H9 (cell line): ENCODE data around the gene LDLRAD4. TPM values are rescaled to one million over a fixed set of nuclear protein-coding genes. Genes with fewer than 3 reads are reported as not detected.

ENCODE experiments used
- DNase-seq: peaks from one replicate; pipeline ENCODE4 v3.0.0-alpha.2; 2017
- H2AFZ ChIP-seq: one replicate; pipeline ENCODE4 v1.6.1; 2013; ENCODE audit warnings: mild to moderate bottlenecking, low read length, control low read depth, moderate library complexity
- H2AK5ac ChIP-seq: 2 replicates; pipeline ENCODE4 v1.6.1; 2013; ENCODE audit warnings: low read length, control low read depth, mixed read lengths; ENCODE audit not compliant: insufficient read length
- H2BK120ac ChIP-seq: one replicate; pipeline ENCODE4 v1.6.1; 2013; ENCODE audit warnings: low read depth, mild to moderate bottlenecking, low read length, control low read depth, inconsistent platforms; ENCODE audit not compliant: poor library complexity, severe bottlenecking
- H2BK12ac ChIP-seq: 2 replicates; pipeline ENCODE4 v1.6.1; 2013; ENCODE audit warnings: low read length, control low read depth, mixed read lengths, low read depth; ENCODE audit not compliant: insufficient read length
- H2BK15ac ChIP-seq: 2 replicates; pipeline ENCODE4 v1.6.1; 2013; ENCODE audit warnings: low read depth, low read length, control low read depth
- H2BK20ac ChIP-seq: one replicate; pipeline ENCODE4 v1.6.1; 2013; ENCODE audit warnings: low read depth, mild to moderate bottlenecking, low read length, control low read depth, inconsistent platforms; ENCODE audit not compliant: poor library complexity, severe bottlenecking
- H2BK5ac ChIP-seq: 2 replicates; pipeline ENCODE4 v1.6.1; 2013; ENCODE audit warnings: low read length, control low read depth, mixed read lengths; ENCODE audit not compliant: insufficient read length
- H3K14ac ChIP-seq: 2 replicates; pipeline ENCODE4 v1.6.1; 2013; ENCODE audit warnings: low read length, control low read depth; ENCODE audit not compliant: insufficient read depth
- H3K18ac ChIP-seq: 2 replicates; pipeline ENCODE4 v1.6.1; 2013; ENCODE audit warnings: low read depth, mild to moderate bottlenecking, mixed read lengths, low read length, control low read depth; ENCODE audit not compliant: insufficient read length
- H3K23ac ChIP-seq: 2 replicates; pipeline ENCODE4 v1.6.1; 2013; ENCODE audit warnings: low read length, control low read depth, mixed read lengths, low read depth; ENCODE audit not compliant: insufficient read length
- H3K23me2 ChIP-seq: 2 replicates; pipeline ENCODE4 v1.6.1; 2013; ENCODE audit warnings: low read depth, mild to moderate bottlenecking, mixed read lengths, low read length, control low read depth; ENCODE audit not compliant: insufficient read length, poor library complexity, severe bottlenecking
- H3K27ac ChIP-seq: 2 replicates; pipeline ENCODE4 v1.5.1; 2013; ENCODE audit warnings: low read length, control low read depth, mixed read lengths, low read depth; ENCODE audit not compliant: insufficient read length
- H3K27me3 ChIP-seq: 2 replicates; pipeline ENCODE4 v1.6.1; 2013; ENCODE audit warnings: low read length, control low read depth, inconsistent platforms; ENCODE audit not compliant: insufficient read depth
- H3K4ac ChIP-seq: 2 replicates; pipeline ENCODE4 v1.6.1; 2013; ENCODE audit warnings: low read depth, mild to moderate bottlenecking, control low read depth, inconsistent platforms, low read length, moderate library complexity
- H3K4me1 ChIP-seq: 2 replicates; pipeline ENCODE4 v1.6.1; 2013; ENCODE audit warnings: low read length, control low read depth, inconsistent platforms; ENCODE audit not compliant: insufficient read depth
- H3K4me2 ChIP-seq: 2 replicates; pipeline ENCODE4 v1.6.1; 2013; ENCODE audit warnings: low read length, control low read depth, mixed read lengths; ENCODE audit not compliant: insufficient read length, insufficient read depth
- H3K56ac ChIP-seq: 2 replicates; pipeline ENCODE4 v1.6.1; 2013; ENCODE audit warnings: low read depth, mild to moderate bottlenecking, mixed read lengths, low read length, control low read depth; ENCODE audit not compliant: insufficient read length
- H3K79me1 ChIP-seq: 2 replicates; pipeline ENCODE4 v1.6.1; 2013; ENCODE audit warnings: low read depth, mild to moderate bottlenecking, moderate library complexity, low read length, control low read depth, inconsistent platforms; ENCODE audit not compliant: insufficient read depth, poor library complexity, severe bottlenecking
- H3K79me2 ChIP-seq: 2 replicates; pipeline ENCODE4 v1.6.1; 2013; ENCODE audit warnings: low read length, control low read depth, inconsistent platforms; ENCODE audit not compliant: insufficient read depth
- H3K9ac ChIP-seq: 2 replicates; pipeline ENCODE4 v1.6.1; 2013; ENCODE audit warnings: low read length, control low read depth, mixed read lengths; ENCODE audit not compliant: insufficient read length; ENCODE audit errors: extremely low read depth
- H3K9me3 ChIP-seq: one replicate; pipeline ENCODE4 v1.6.1; 2013; ENCODE audit warnings: low read depth, low read length, inconsistent platforms; ENCODE audit not compliant: control insufficient read depth
- H3T11ph ChIP-seq: one replicate; pipeline ENCODE4 v1.6.1; 2013; ENCODE audit warnings: mild to moderate bottlenecking, low read length, control low read depth, inconsistent platforms
- H4K20me1 ChIP-seq: one replicate; pipeline ENCODE4 v1.6.1; 2013; ENCODE audit not compliant: control insufficient read depth, insufficient read length, insufficient read depth
- H4K5ac ChIP-seq: 2 replicates; pipeline ENCODE4 v1.6.1; 2013; ENCODE audit warnings: low read depth, mild to moderate bottlenecking, mixed read lengths, low read length, control low read depth; ENCODE audit not compliant: insufficient read length
- H4K8ac ChIP-seq: replicated peaks from 2 replicates; pipeline ENCODE4 v1.6.1; 2013; ENCODE audit warnings: low read length, control low read depth, mixed read lengths, low read depth; ENCODE audit not compliant: insufficient read length
- H4K91ac ChIP-seq: 2 replicates; pipeline ENCODE4 v1.6.1; 2013; ENCODE audit warnings: low read depth, mild to moderate bottlenecking, moderate library complexity, mixed read lengths, low read length, control low read depth; ENCODE audit not compliant: insufficient read length
- H3K27ac Mint-ChIP-seq, 3 experiments: 2 replicates in 2 of 3; 3 replicates in 1 of 3; pipeline ENCODE4 v1.8.0; 2020 to 2021; ENCODE audit warnings: mixed read lengths in 3 of 3, mild to moderate bottlenecking in 1 of 3, moderate library complexity in 1 of 3
- H3K27me3 Mint-ChIP-seq: 2 replicates; pipeline ENCODE4 v1.8.0; 2021; ENCODE audit warnings: low read depth, mild to moderate bottlenecking, moderate library complexity, mixed read lengths
- H3K36me3 Mint-ChIP-seq, 3 experiments: 2 replicates in 2 of 3; 3 replicates in 1 of 3; pipeline ENCODE4 v1.8.0; 2020 to 2021; ENCODE audit warnings: low read depth in 3 of 3, mixed read lengths in 3 of 3; ENCODE audit not compliant: insufficient read depth in 1 of 3
- H3K4me1 Mint-ChIP-seq, 2 experiments: 2 replicates each; pipeline ENCODE4 v1.8.0; 2020; ENCODE audit warnings: mixed read lengths in 2 of 2
- H3K4me3 Mint-ChIP-seq, 2 experiments: 2 replicates in 1 of 2; 3 replicates in 1 of 2; pipeline ENCODE4 v1.8.0; 2020 to 2021; ENCODE audit warnings: mild to moderate bottlenecking in 2 of 2, mixed read lengths in 2 of 2, moderate library complexity in 1 of 2
- H3K9me3 Mint-ChIP-seq, 2 experiments: 2 replicates in 1 of 2; 3 replicates in 1 of 2; pipeline ENCODE4 v1.8.0; 2020; ENCODE audit warnings: mild to moderate bottlenecking in 2 of 2, mixed read lengths in 2 of 2, moderate library complexity in 1 of 2
- WGBS: extraction: QIAGEN DNeasy Blood & Tissue Kit; methylation state at CpG from one replicate; pipeline ENCODE4 v1.1.7; 2013; ENCODE audit warnings: missing lambda C conversion rate, low lambda C conversion rate, mixed read lengths; ENCODE audit not compliant: insufficient read length; ENCODE audit errors: extremely low coverage; 5-methylcytosine and 5-hydroxymethylcytosine counted together
- total RNA-seq: library from RNA; stranded (reverse); gene quantifications from 2 replicates; pipeline ENCODE4 v1.2.1, GENCODE V29; 2021
- TF ChIP-seq, protein P1 (sequence below): fragments of 200-600 bp; sonication (generic); conservative IDR thresholded peaks from 3 replicates; pipeline ENCODE4 v1.8.0; 2021; ENCODE audit warnings: antibody characterized with exemption, mild to moderate bottlenecking

Gene LDLRAD4
- total RNA-seq, 1 experiment from 2014 or later: 3.9 TPM

DNA sequence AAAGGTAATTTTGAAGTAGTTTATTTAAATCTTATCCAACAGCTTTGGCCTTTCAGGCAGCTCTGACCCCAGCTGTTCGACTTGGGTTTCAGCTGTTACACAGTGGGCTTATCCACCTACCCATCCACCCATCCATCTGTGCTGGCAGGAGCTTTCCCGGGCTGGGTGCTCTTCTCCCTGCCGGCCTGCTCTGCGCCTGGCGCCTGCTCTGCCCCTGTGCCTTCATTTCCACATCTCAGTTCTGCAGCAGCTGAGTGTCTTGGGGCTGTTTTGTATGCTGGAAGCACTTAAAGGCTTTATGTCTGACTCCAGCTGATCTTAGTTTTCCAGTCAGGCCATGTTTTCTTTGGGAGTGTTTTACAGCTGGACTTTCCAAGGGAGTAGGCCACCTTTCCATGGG, 24.2 kb downstream of the LDLRAD4 start:
- TF ChIP-seq, protein P1, sequence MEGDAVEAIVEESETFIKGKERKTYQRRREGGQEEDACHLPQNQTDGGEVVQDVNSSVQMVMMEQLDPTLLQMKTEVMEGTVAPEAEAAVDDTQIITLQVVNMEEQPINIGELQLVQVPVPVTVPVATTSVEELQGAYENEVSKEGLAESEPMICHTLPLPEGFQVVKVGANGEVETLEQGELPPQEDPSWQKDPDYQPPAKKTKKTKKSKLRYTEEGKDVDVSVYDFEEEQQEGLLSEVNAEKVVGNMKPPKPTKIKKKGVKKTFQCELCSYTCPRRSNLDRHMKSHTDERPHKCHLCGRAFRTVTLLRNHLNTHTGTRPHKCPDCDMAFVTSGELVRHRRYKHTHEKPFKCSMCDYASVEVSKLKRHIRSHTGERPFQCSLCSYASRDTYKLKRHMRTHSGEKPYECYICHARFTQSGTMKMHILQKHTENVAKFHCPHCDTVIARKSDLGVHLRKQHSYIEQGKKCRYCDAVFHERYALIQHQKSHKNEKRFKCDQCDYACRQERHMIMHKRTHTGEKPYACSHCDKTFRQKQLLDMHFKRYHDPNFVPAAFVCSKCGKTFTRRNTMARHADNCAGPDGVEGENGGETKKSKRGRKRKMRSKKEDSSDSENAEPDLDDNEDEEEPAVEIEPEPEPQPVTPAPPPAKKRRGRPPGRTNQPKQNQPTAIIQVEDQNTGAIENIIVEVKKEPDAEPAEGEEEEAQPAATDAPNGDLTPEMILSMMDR: no peak
- H4K20me1 ChIP-seq: no peaks in the 10 kb centered on the region
- Mint-ChIP-seq H3K27me3 (peaks cover 12% of the 10 kb centered on the region), H3K4me1 (peaks cover 29 to 31% of the 10 kb centered on the region in 2 experiments), H3K9me3 (peaks cover 0 to 3% of the 10 kb centered on the region in 2 experiments; a peak in 3 of 5 replicates), H3K27ac (no peak overlapping the region), H3K4me3 (no peak overlapping the region), H3K36me3 (no peaks in the 10 kb centered on the region)
- no peak overlapping the region for H3K18ac ChIP-seq
- no peaks in the 10 kb centered on the region for H3K79me1 ChIP-seq
- H2BK20ac ChIP-seq: no peak overlapping the region
- no peaks in the 10 kb centered on the region for H3K27me3 ChIP-seq
- H3K23ac ChIP-seq: no peak overlapping the region
- no peak overlapping the region for H4K5ac ChIP-seq
- H3K9ac ChIP-seq: no peak overlapping the region
- no peak overlapping the region for H3K14ac ChIP-seq
- H4K91ac ChIP-seq: no peak overlapping the region
- no peak overlapping the region for H3K4ac ChIP-seq
- no peak overlapping the region for H2AK5ac ChIP-seq
- no peak overlapping the region for H3K27ac ChIP-seq
- no peak overlapping the region for H2AFZ ChIP-seq
- H4K8ac ChIP-seq: no peak overlapping the region
- no peak overlapping the region for H3K4me2 ChIP-seq
- no peaks in the 10 kb centered on the region for H3K4me1 ChIP-seq
- H2BK5ac ChIP-seq: no peak overlapping the region
- peak; percentile 15 for DNase-seq
- H3T11ph ChIP-seq: no peak overlapping the region
- H3K56ac ChIP-seq: no peak overlapping the region
- H3K79me2 ChIP-seq: no peaks in the 10 kb centered on the region
- WGBS: no CpG with 5 or more reads among the region's 5 CpGs
- H2BK15ac ChIP-seq: no peak overlapping the region
- H3K9me3 ChIP-seq: no peaks in the 10 kb centered on the region
- H2BK120ac ChIP-seq: no peak overlapping the region
- H2BK12ac ChIP-seq: no peak overlapping the region
- H3K23me2 ChIP-seq: no peaks in the 10 kb centered on the region
